ENCODE measurements around the gene CDKN2B.

- TF ChIP-seq CTCF (IDR thresholded peaks at IDR 0.05 in 4 of 5, conservative IDR thresholded peaks at IDR 0.05 in 1 of 5) (peak; percentile 66 to 95 (median 90)), POLR2A (IDR thresholded peaks at IDR 0.05) (peak; percentile 62 to 89)
Observed at GRCh38 chr9:22008717-22009505, at the start of gene CDKN2B.
